Thyroid gland (tissue), 4 donors: Measurements from ENCODE around the gene MS4A12.

Source experiments
- CTCF ChIP-seq, 6 experiments: fragments of 200-600 bp in 3 of 6; fragments of 450-650 bp in 3 of 6; sonication (generic) in 3 of 6; IDR thresholded peaks; one replicate each; pipeline ENCODE4 v1.5.1; 2016 to 2019; ENCODE audit warnings: antibody characterized with exemption in 6 of 6, mild to moderate bottlenecking in 2 of 6, inconsistent platforms in 1 of 6, moderate library complexity in 1 of 6
- POLR2A ChIP-seq, 2 donors: fragments of 450-650 bp; IDR thresholded peaks; one replicate each; pipeline ENCODE4 v1.6.1; 2017; ENCODE audit warnings: antibody characterized with exemption in 2 of 2, mild to moderate bottlenecking in 2 of 2, moderate library complexity in 1 of 2

GRCh38 chr11:60528934-60529333 is 36.4 kb downstream of the MS4A12 start:
- TF ChIP-seq CTCF (IDR thresholded peaks at IDR 0.05) (no peak), POLR2A (IDR thresholded peaks at IDR 0.05) (no peak)
